Heart left ventricle (tissue), 13 donors: ENCODE results near the gene PRKAR1B.

Source experiments
- CTCF ChIP-seq, 12 donors: fragments of 200-600 bp; sonication (generic) in 4 of 12; IDR thresholded peaks; one replicate each; pipeline versions ENCODE4 v1.5.0 to v1.8.0; 2018 to 2022; ENCODE audit warnings: antibody characterized with exemption in 12 of 12, mild to moderate bottlenecking in 5 of 12
- POLR2A ChIP-seq, 2 donors: fragments of 450-650 bp; IDR thresholded peaks; one replicate each; pipeline ENCODE4 v1.6.1; 2017; ENCODE audit warnings: antibody characterized with exemption in 2 of 2, mild to moderate bottlenecking in 2 of 2, moderate library complexity in 2 of 2
- donor health status: ischemic (EF 13 %, LVEDD 7.1; RV severe dilation, severe dysfunction).
- donor health status: DM: no; HTN: yes; CAD: no.
- donor health status: DM: no; HTN: no; CAD: no.
- donor health status: ischemic (EF 25% LVEDD 6.9; RV normal size, moderate dysfunction).
- donor health status: ischemic (EF 25% LVEDD 5.7; RV mildly dilated, moderate dysfunction).
- donor health status: ischemic (EF 35%, LVEDD 5.7; RV mildly dilated, moderate dysfunction).
- donor health status: nonischemic (EF 11% LVEDD 7.7; RV severe dilation, severe dysfunction).
- donor health status: DM: yes; HTN: yes; CAD: no.
- donor health status: PGD.
- donor health status: ischemic (EF 29% LVEDD 5.4; RV normal size, mild dysfunction).
- donor health status: nonischemic (EF 23%, LVEDD 6.1; RV moderate dilation, normal function).

DNA sequence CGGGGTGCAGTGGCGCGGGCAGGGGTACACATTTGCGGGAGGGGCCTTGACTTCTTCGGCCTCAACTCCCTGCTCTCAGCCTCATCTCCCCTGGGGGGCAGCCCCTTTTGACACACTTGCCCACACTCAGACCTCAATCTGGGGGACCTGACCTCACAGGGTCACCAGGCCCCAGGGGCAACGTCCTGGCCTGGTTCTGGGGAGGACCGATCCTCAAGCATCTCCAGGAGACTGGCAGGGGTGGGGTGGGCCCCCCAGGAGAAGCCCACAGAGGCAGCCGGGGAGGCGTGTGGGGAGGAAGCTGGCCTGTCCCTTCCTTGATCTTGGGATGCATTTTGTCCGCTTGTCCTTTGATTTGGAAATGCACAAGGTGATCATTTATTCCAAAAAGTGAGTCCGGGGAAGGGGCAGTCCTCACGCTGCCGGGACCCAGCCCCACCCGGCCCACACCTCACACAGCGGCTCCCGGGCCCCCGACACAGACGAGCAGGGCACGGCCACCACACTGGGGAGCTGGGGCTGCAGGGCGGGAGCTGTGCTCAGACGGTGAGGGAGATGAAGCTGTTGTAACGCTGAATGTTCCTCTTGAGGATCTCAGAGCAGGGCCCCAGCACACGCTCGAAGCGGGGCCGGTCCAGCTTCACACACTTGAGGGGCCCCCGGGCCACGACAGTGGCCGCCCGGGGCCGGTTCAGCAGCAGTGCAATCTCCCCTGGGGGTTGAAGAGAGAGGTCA, 177.0 kb downstream of the PRKAR1B start:
- TF ChIP-seq POLR2A (IDR thresholded peaks at IDR 0.05) (no peak), CTCF (IDR thresholded peaks at IDR 0.05) (no peak)
